Epithelial cell of esophagus (primary cell): ENCODE results near the gene COL24A1.
"Not testable (repeated sequence)": the region's sequence is repeated elsewhere in the genome, so short reads cannot be mapped to it uniquely, and the experiment has no call there.

Source experiments
- DNase-seq: peaks from one replicate; pipeline ENCODE4 v3.0.0; 2010; ENCODE audit warnings: low read depth
- H3K4me3 ChIP-seq: 2 replicates; pipeline ENCODE4 v1.5.1; 2011; ENCODE audit warnings: mild to moderate bottlenecking, low read length, control low read depth
- TF ChIP-seq, protein P1 (sequence below): IDR thresholded peaks from 2 replicates; pipeline ENCODE4 v1.5.1; 2011; ENCODE audit warnings: low read depth, mild to moderate bottlenecking, low read length, control low read depth, inconsistent platforms; ENCODE audit not compliant: insufficient read depth; ENCODE audit errors: missing control alignments

COL24A1 gene

DNA sequence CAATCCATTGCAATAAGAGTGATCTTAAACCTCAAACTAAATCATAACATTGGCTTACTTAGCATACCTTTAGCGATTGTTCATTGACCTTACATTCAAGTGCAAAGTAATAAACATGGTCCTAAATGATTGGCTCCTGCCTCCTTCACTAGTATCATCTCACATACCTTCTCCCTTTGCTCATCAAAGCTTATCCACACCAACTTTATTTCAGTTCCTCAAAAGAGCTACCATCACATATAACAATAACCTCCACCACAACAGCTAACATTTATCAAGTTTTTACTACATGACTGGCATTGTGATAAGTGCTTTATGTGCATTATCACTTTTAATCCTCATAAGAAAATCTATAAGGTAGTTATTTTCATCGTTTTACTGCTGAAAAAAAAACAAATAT lies 198.8 kb downstream of the COL24A1 start:
- no peak overlapping the region for H3K4me3 ChIP-seq
- no peak for DNase-seq
- TF ChIP-seq, protein P1, sequence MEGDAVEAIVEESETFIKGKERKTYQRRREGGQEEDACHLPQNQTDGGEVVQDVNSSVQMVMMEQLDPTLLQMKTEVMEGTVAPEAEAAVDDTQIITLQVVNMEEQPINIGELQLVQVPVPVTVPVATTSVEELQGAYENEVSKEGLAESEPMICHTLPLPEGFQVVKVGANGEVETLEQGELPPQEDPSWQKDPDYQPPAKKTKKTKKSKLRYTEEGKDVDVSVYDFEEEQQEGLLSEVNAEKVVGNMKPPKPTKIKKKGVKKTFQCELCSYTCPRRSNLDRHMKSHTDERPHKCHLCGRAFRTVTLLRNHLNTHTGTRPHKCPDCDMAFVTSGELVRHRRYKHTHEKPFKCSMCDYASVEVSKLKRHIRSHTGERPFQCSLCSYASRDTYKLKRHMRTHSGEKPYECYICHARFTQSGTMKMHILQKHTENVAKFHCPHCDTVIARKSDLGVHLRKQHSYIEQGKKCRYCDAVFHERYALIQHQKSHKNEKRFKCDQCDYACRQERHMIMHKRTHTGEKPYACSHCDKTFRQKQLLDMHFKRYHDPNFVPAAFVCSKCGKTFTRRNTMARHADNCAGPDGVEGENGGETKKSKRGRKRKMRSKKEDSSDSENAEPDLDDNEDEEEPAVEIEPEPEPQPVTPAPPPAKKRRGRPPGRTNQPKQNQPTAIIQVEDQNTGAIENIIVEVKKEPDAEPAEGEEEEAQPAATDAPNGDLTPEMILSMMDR = no peak

DNA sequence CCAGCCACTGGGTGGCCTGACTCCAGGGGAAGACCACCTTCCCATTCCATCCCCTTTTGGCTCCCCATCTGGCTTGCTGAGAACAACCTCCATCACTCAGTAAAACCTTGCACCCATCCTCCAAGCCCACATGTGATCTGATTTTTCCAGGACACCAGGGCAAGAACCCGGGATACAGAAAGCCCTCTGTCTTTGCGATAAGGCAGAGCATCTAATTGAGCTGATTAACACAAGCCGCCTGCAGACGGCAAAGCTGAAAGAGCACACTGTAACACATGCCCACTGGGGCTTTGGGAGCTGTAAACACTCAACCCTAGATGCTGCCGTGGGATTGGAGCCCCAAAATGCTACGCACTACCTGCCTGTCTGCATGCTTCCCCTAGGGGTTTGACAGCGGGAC lies 201.4 kb downstream of the COL24A1 start:
- H3K4me3 ChIP-seq, DNase-seq: not testable (repeated sequence)

DNA sequence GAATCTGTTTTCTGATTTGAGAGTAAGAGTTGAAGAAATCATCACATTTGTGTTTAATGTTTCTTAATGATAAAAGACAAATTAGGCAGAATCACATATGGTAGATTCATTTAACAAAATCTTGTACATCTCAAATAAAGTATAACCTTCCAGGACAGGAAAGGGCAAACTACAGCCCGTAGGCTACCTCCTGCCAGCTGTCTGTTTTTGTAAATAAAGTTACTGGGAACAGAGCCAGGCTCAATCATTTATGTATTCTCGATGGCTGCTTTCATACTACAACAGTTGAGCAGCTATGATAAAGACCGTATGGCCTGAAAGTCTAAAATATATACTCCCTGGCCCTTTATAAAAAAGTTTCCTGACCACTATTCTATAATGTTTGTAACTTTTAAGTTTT lies 204.1 kb downstream of the COL24A1 start:
- TF ChIP-seq, protein P1 = no peak
- no peak for DNase-seq
- no peak overlapping the region for H3K4me3 ChIP-seq

DNA sequence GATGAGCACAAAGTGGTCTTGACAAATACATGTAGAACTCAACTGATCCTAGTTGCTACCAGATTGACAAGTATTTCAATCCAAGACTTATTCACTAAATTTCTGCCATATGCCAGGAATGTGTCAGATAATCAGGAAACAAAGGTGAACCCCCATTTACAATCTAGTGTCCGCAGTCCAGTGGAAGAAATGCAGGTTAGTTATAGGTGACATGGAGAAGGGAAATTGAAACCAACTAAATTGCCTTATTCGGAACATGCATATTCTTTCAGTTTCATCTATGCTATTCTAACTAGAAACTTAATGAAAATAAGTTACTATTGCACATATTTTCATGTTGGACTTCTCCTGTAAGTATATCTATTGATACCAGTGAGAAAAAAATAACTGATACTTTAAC lies 209.4 kb downstream of the COL24A1 start:
- TF ChIP-seq, protein P1 = no peak
- H3K4me3 ChIP-seq = no peak overlapping the region
- DNase-seq = no peak

DNA sequence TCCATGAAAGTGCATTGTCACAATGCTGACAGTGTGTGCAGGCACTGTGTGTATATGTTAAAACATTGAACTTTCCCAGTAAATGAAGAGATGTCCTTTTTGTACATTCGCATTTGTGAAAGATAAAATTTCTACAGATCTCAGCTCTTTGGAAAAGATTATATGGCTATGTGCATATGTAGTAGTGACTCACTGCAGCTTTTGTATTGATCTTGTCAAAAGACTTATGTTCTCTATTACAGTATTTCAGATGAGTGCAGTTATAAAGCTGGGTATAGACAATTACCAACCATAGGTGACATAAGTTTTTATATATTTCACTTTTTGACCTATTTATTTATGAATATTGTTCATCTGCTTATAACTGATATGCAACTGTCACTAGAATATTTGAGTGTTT lies 212.6 kb downstream of the COL24A1 start:
- no peak for DNase-seq
- H3K4me3 ChIP-seq = no peak overlapping the region
- TF ChIP-seq, protein P1 = no peak

DNA sequence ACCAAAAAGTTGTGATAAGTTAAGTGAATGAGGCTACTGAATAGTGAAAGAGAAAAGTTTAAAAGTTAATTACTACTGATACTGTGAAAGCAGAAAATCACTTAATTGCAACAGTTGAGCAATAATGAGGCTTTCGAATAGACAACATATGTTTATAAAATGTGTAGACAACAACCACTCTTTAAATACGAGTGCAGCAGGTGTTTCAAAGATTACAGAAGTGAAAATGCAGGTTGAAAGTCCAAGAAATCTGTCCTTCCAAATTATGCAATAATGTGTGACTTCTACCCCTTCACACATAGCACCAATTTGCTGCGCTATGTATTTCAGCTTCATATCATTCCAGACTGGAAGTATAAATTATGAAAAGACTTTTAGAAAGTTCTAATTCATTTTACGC lies 213.0 kb downstream of the COL24A1 start:
- DNase-seq = no peak
- TF ChIP-seq, protein P1 = no peak
- no peak overlapping the region for H3K4me3 ChIP-seq

DNA sequence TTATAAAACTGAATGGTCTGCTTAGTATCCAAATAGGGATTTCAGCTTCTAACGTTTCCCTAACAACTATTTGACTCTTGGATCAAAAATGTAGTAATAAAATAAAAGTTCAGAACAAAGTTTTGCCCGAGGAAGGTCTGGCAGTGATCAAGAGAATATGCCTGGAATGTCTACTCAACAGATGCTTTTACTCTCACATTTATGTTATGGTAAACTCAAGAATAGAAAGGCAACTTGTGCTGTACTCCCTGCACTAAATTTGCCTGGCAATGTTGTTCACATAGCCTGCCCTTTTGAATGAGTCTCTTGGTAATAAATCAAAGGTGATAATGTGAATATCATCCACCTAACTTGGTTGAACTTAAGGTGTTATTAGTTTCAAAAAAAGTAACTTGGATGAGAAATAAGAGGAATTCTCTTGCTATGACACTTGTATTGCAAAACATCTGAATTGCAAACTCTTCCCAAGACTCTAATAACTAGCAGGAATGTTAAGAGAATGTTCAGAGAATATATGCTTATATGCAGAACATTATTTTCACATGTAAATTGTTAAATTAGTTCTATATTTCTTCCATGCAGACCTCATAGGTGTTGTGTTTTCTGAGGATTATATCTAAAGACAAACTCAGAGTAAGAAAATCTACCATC lies 215.8 kb downstream of the COL24A1 start:
- TF ChIP-seq, protein P1 = no peak
- DNase-seq = no peak
- H3K4me3 ChIP-seq = no peak overlapping the region
